ENCODE measurements around the gene HYLS1.

GRCh38 chr11:125941619-125942611 is 54.4 kb downstream of the HYLS1 start:
- peak; percentile 73 to 87 (median 83) for TF ChIP-seq CTCF (IDR thresholded peaks at IDR 0.05 in 2 of 3, conservative IDR thresholded peaks at IDR 0.05 in 1 of 3; ENCODE audit: control insufficient read depth in 2 of 3, extremely low read depth in 1 of 3, insufficient read depth in 1 of 3, low read depth in 3 of 3, low read length in 3 of 3)
- no peak for TF ChIP-seq NR2C1 (IDR thresholded peaks at IDR 0.05)
- no peak for TF ChIP-seq POLR2A (IDR thresholded peaks at IDR 0.05; ENCODE audit: low read depth, low read length)
